Caco-2 (cell line): ENCODE measurements around the gene HOXB3. TPM values are rescaled to one million over a fixed set of nuclear protein-coding genes. Genes with fewer than 3 reads are reported as not detected.
"Not testable (repeated sequence)": the region's sequence is repeated elsewhere in the genome, so short reads cannot be mapped to it uniquely, and the experiment has no call there.

Source experiments
- BruUV-seq: library from RNA; stranded (reverse); fragments of 400-500 nt; replicated peaks from 2 replicates; lab custom pipeline; 2021; lab: Mats Ljungman, UMichigan
- CTCF ChIA-PET: fragments of 300-600 bp; sonication (Branson Sonifier 250); formaldehyde crosslinking; loops from one replicate; lab custom pipeline; 2022; ENCODE audit warnings: antibody characterized with exemption; lab: Charles Lee
- POLR2A ChIA-PET: fragments of 300-600 bp; sonication (Branson Sonifier 250); formaldehyde crosslinking; loops from one replicate; lab custom pipeline; 2022; ENCODE audit warnings: antibody characterized with exemption; lab: Charles Lee
- DNase-seq, 2 experiments: peaks; one replicate each; pipeline versions ENCODE4 v3.0.0 to v3.0.0-alpha.2; 2020 to 2022
- H3K27me3 ChIP-seq: replicated peaks from 2 replicates; pipeline ENCODE4 v1.6.0; 2011; ENCODE audit warnings: low read length; ENCODE audit not compliant: control insufficient read depth, insufficient read depth
- H3K36me3 ChIP-seq: 2 replicates; pipeline ENCODE4 v1.5.1; 2011; ENCODE audit warnings: low read length; ENCODE audit not compliant: control insufficient read depth, insufficient read depth
- H3K4me1 ChIP-seq: fragments of 250-450 bp; sonication (Bioruptor Pico); 2 replicates; pipeline ENCODE4 v1.5.1; 2020; ENCODE audit warnings: mild to moderate bottlenecking
- H3K4me3 ChIP-seq: 2 replicates; pipeline ENCODE4 v1.5.1; 2011; ENCODE audit warnings: low read depth, mild to moderate bottlenecking, control low read depth, low read length
- H3K9me3 ChIP-seq: fragments of 250-450 bp; sonication (Bioruptor Pico); 2 replicates; pipeline ENCODE4 v1.5.1; 2020; ENCODE audit warnings: mild to moderate bottlenecking, moderate library complexity
- H3K27ac Mint-ChIP-seq: one replicate; pipeline ENCODE4 v1.8.0; 2022; ENCODE audit warnings: mixed read lengths; ENCODE audit not compliant: unreplicated experiment
- H3K27me3 Mint-ChIP-seq: one replicate; pipeline ENCODE4 v1.8.0; 2022; ENCODE audit warnings: mixed read lengths; ENCODE audit not compliant: insufficient read depth, unreplicated experiment
- H3K36me3 Mint-ChIP-seq: one replicate; pipeline ENCODE4 v1.8.0; 2022; ENCODE audit warnings: mild to moderate bottlenecking, mixed read lengths; ENCODE audit not compliant: insufficient read depth, unreplicated experiment
- H3K4me1 Mint-ChIP-seq: one replicate; pipeline ENCODE4 v1.8.0; 2022; ENCODE audit warnings: low read depth, mixed read lengths; ENCODE audit not compliant: unreplicated experiment
- H3K4me3 Mint-ChIP-seq: one replicate; pipeline ENCODE4 v1.8.0; 2022; ENCODE audit warnings: mild to moderate bottlenecking, moderate library complexity, mixed read lengths; ENCODE audit not compliant: unreplicated experiment
- H3K9me3 Mint-ChIP-seq: one replicate; pipeline ENCODE4 v1.8.0; 2022; ENCODE audit warnings: mixed read lengths; ENCODE audit not compliant: unreplicated experiment
- CTCF ChIP-seq, 2 experiments: fragments of 200-600 bp in 1 of 2; IDR thresholded peaks; 1 replicate in 1 of 2; 2 replicates in 1 of 2; pipeline versions ENCODE4 v1.5.1 to v1.8.0; 2011 to 2022; ENCODE audit warnings: antibody characterized with exemption in 1 of 2, control low read depth in 1 of 2, inconsistent platforms in 1 of 2, low read depth in 1 of 2, low read length in 1 of 2, mild to moderate bottlenecking in 1 of 2, moderate library complexity in 1 of 2; ENCODE audit not compliant: insufficient read depth in 1 of 2, severe bottlenecking in 1 of 2, unreplicated experiment in 1 of 2
- intact Hi-C: fragments of 100-400 bp; cut with micrococcal nuclease; formaldehyde crosslinking; loops from one replicate; pipeline ENCODE4 v1.10.0; 2022; ENCODE audit not compliant: unreplicated experiment
- total RNA-seq: library from RNA; stranded (reverse); gene quantifications from 2 replicates; pipeline ENCODE4 v1.2.3, GENCODE V29; 2022

Gene HOXB3
- total RNA-seq, 1 experiment from 2014 or later, result 7.2 TPM

- H3K27me3 Mint-ChIP-seq, result peaks cover 34% of the 10 kb centered on the region
- H3K36me3 Mint-ChIP-seq, result no peaks in the 10 kb centered on the region
- no TSS peak for BruUV-seq
- Histone ChIP-seq H3K4me3 (no peak overlapping the region), H3K27me3 (no peaks in the 10 kb centered on the region), H3K4me1 (peaks cover 31% of the 10 kb centered on the region), H3K36me3 (no peaks in the 10 kb centered on the region), H3K9me3 (peaks cover 2% of the 10 kb centered on the region; the same call in 1 of the 2 replicates)
- H3K9me3 Mint-ChIP-seq, result no peaks in the 10 kb centered on the region
- no peak overlapping the region for H3K27ac Mint-ChIP-seq
- peaks cover 27% of the 10 kb centered on the region for H3K4me1 Mint-ChIP-seq
- intact Hi-C loops, result no loop called here
- no peak overlapping the region for H3K4me3 Mint-ChIP-seq
- DNase-seq, result no peak
- ChIA-PET CTCF (interaction anchor here (0.7 kb wide), 1 partner anchor 18 kb away, joined by 6 read pairs; no protein-coding TSS in a partner anchor), POLR2A (no interaction called here)
- no peak for TF ChIP-seq CTCF (IDR thresholded peaks at IDR 0.05; ENCODE audit: insufficient read depth in 1 of 2, low read depth in 1 of 2, low read length in 1 of 2, severe bottlenecking in 1 of 2, unreplicated experiment in 1 of 2)
These were observed 79.1 kb downstream of the HOXB3 start for GRCh38 chr17:48510761-48511604.

- intact Hi-C loops, result no loop called here
- Mint-ChIP-seq H3K4me1 (peaks cover 33% of the 10 kb centered on the region), H3K4me3 (no peak overlapping the region), H3K27me3 (peaks cover 34% of the 10 kb centered on the region), H3K27ac (no peak overlapping the region), H3K9me3 (no peaks in the 10 kb centered on the region), H3K36me3 (no peaks in the 10 kb centered on the region)
- H3K36me3 ChIP-seq, result no peaks in the 10 kb centered on the region
- POLR2A ChIA-PET, result no interaction called here
- CTCF ChIA-PET, result no interaction called here
- H3K9me3 ChIP-seq, result peaks cover 2% of the 10 kb centered on the region; the same call in 1 of the 2 replicates
- no peak for TF ChIP-seq CTCF (IDR thresholded peaks at IDR 0.05; ENCODE audit: insufficient read depth in 1 of 2, low read depth in 1 of 2, low read length in 1 of 2, severe bottlenecking in 1 of 2, unreplicated experiment in 1 of 2)
- no peak for DNase-seq
- H3K4me1 ChIP-seq, result peaks cover 27% of the 10 kb centered on the region
- H3K27me3 ChIP-seq, result no peaks in the 10 kb centered on the region
- no TSS peak for BruUV-seq
- H3K4me3 ChIP-seq, result no peak overlapping the region
These were observed 79.7 kb downstream of the HOXB3 start for GRCh38 chr17:48510381-48510760.

GRCh38 chr17:48509708-48510107, 80.3 kb downstream of the HOXB3 start:
- POLR2A ChIA-PET, result interaction anchor here (0.7 kb wide), 1 partner anchor 53 kb away, joined by 4 read pairs; no protein-coding TSS in a partner anchor
- H3K36me3 Mint-ChIP-seq, intact Hi-C loops, H3K36me3 ChIP-seq, H3K27me3 ChIP-seq, H3K9me3 Mint-ChIP-seq, H3K27ac Mint-ChIP-seq, DNase-seq, H3K9me3 ChIP-seq, H3K4me3 ChIP-seq, BruUV-seq, H3K4me3 Mint-ChIP-seq, CTCF ChIA-PET: not testable (repeated sequence)
- peaks cover 33% of the 10 kb centered on the region for H3K4me1 Mint-ChIP-seq
- peaks cover 20% of the 10 kb centered on the region for H3K4me1 ChIP-seq
- peaks cover 30% of the 10 kb centered on the region for H3K27me3 Mint-ChIP-seq
